WTC11 (cell line): Measurements from ENCODE around the gene ATF6B.

Source experiments
- ATF3 ChIP-seq: sonication (generic); formaldehyde crosslinking; conservative IDR thresholded peaks from 2 replicates; pipeline ENCODE4 v1.8.1; 2022; ENCODE audit warnings: mild to moderate bottlenecking, missing genetic modification reagents
- CTCF ChIP-seq: fragments of 200-600 bp; IDR thresholded peaks from 2 replicates; pipeline ENCODE4 v1.8.0; 2022; ENCODE audit warnings: antibody characterized with exemption
- TEAD4 ChIP-seq: sonication (generic); formaldehyde crosslinking; IDR thresholded peaks from 2 replicates; pipeline ENCODE4 v1.8.0; 2022; ENCODE audit warnings: mild to moderate bottlenecking, missing genetic modification reagents
- ZNF232 ChIP-seq: sonication (generic); formaldehyde crosslinking; IDR thresholded peaks from 2 replicates; pipeline ENCODE4 v1.8.0; 2022; ENCODE audit warnings: mild to moderate bottlenecking, missing genetic modification reagents

- TF ChIP-seq ATF3 (CRISPR knock-in tag), result no peak
- TF ChIP-seq TEAD4 (CRISPR knock-in tag), result no peak
- TF ChIP-seq CTCF, result no peak
- TF ChIP-seq ZNF232, result no peak
Measured at GRCh38 chr6:32127717-32128592, at the start of gene ATF6B.
